GM12878 (cell line): Measurements from ENCODE around the gene RAB40B.

Experiments used
- CREB1 ChIP-seq: IDR thresholded peaks from 2 replicates; pipeline ENCODE4 v1.6.1; 2012; ENCODE audit warnings: low read depth, mild to moderate bottlenecking, inconsistent platforms
- EP300 ChIP-seq, 2 experiments: fragments of 150-350 bp in 1 of 2; IDR thresholded peaks; 2 replicates each; pipeline ENCODE4 v1.6.1; 2011 to 2012; ENCODE audit warnings: low read depth in 2 of 2, low read length in 2 of 2, borderline replicate concordance in 1 of 2, improper control_type of control experiment in 1 of 2, inconsistent platforms in 1 of 2; ENCODE audit not compliant: control insufficient read depth in 1 of 2
- MTA3 ChIP-seq: IDR thresholded peaks from 2 replicates; pipeline ENCODE4 v1.6.1; 2012; ENCODE audit warnings: low read length, inconsistent platforms, borderline replicate concordance
- NBN ChIP-seq: fragments of 450-650 bp; IDR thresholded peaks from 2 replicates; pipeline ENCODE4 v1.6.1; 2016
- POLR2A ChIP-seq: IDR thresholded peaks from 2 replicates; pipeline ENCODE4 v1.6.1; 2011; ENCODE audit warnings: low read depth, mild to moderate bottlenecking, low read length
- POLR2AphosphoS5 ChIP-seq: IDR thresholded peaks from 2 replicates; pipeline ENCODE4 v1.6.1; 2011; ENCODE audit warnings: mild to moderate bottlenecking, low read length, inconsistent platforms
- POU2F2 ChIP-seq: IDR thresholded peaks from 3 replicates; pipeline ENCODE4 v1.6.1; 2011; ENCODE audit warnings: low read depth, mild to moderate bottlenecking, low read length, borderline replicate concordance
- SP1 ChIP-seq: IDR thresholded peaks from one replicate; pipeline ENCODE4 v1.6.1; 2011; ENCODE audit warnings: low read depth, low read length
- ZNF274 ChIP-seq: IDR thresholded peaks from one replicate; pipeline ENCODE4 v1.8.0; 2011; ENCODE audit not compliant: insufficient read length, insufficient read depth
- TF ChIP-seq, protein P1 (sequence below), 3 experiments: IDR thresholded peaks in 2 of 3; conservative IDR thresholded peaks in 1 of 3; 2 replicates each; pipeline ENCODE4 v1.5.1; 2011; ENCODE audit warnings: low read depth in 3 of 3, low read length in 3 of 3, mild to moderate bottlenecking in 3 of 3, control low read depth in 2 of 3, moderate library complexity in 2 of 3, inconsistent platforms in 1 of 3, mixed read lengths in 1 of 3; ENCODE audit not compliant: control insufficient read depth in 2 of 3, insufficient read depth in 1 of 3; ENCODE audit errors: extremely low read depth in 1 of 3

DNA sequence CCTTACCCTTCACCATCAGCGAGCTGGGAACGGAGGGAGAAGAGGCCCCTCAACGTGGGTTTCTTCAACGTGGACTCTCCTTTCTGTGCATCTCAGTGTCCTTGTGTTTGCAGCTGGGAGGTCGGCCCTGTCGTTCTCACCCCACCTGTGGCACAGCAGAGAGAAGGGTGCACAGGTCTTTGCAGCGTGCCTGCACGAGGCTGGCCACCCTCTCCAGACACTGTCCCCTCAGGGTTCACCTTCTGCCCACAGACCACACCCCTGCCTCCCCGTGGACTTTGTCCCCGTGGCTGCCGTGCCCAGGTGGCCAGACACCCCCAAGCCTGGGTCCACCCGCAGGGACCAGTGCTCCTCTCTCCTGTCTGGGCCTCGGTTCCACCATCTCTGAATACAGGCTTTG, 43.0 kb downstream of the RAB40B start:
- TF ChIP-seq POLR2AphosphoS5 (no peak), CREB1 (no peak), POU2F2 (no peak), POLR2A (no peak), EP300 (IDR thresholded peaks at IDR 0.05; ENCODE audit: borderline replicate concordance in 1 of 2, control insufficient read depth in 1 of 2, low read depth in 2 of 2, low read length in 2 of 2) (no peak), NBN (no peak), ZNF274 (no peak), MTA3 (no peak), SP1 (no peak)
- TF ChIP-seq, protein P1, sequence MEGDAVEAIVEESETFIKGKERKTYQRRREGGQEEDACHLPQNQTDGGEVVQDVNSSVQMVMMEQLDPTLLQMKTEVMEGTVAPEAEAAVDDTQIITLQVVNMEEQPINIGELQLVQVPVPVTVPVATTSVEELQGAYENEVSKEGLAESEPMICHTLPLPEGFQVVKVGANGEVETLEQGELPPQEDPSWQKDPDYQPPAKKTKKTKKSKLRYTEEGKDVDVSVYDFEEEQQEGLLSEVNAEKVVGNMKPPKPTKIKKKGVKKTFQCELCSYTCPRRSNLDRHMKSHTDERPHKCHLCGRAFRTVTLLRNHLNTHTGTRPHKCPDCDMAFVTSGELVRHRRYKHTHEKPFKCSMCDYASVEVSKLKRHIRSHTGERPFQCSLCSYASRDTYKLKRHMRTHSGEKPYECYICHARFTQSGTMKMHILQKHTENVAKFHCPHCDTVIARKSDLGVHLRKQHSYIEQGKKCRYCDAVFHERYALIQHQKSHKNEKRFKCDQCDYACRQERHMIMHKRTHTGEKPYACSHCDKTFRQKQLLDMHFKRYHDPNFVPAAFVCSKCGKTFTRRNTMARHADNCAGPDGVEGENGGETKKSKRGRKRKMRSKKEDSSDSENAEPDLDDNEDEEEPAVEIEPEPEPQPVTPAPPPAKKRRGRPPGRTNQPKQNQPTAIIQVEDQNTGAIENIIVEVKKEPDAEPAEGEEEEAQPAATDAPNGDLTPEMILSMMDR (IDR thresholded peaks at IDR 0.05 in 2 of 3, conservative IDR thresholded peaks at IDR 0.05 in 1 of 3; ENCODE audit: control insufficient read depth in 2 of 3, extremely low read depth in 1 of 3, insufficient read depth in 1 of 3, low read depth in 3 of 3, low read length in 3 of 3), result no peak
